K562 (cell line): ENCODE measurements around the gene ZDHHC20. TPM values are rescaled to one million over a fixed set of nuclear protein-coding genes. Genes with fewer than 3 reads are reported as not detected.

ENCODE experiments used
- ATAC-seq: fragments of 200-7000 bp; cut with Tn5 transposase; 3 replicates; pipeline ENCODE4 v1.9.1; 2020; ENCODE audit warnings: moderate library complexity
- BruUV-seq: library from RNA; stranded (reverse); fragments of 400-500 nt; replicated peaks from 2 replicates; lab custom pipeline; 2021; lab: Mats Ljungman, UMichigan
- CTCF ChIA-PET: fragments of 300-600 bp; formaldehyde crosslinking; extraction: SDS; loops from one replicate; lab custom pipeline; 2021; ENCODE audit warnings: low intra/inter-chr PET ratio; lab: Yijun Ruan, JAX
- POLR2A ChIA-PET: fragments of 300-600, 350-650 bp; sonication (Branson Sonifier 250); formaldehyde crosslinking; extraction: SDS; loops from one replicate; lab custom pipeline; 2021; ENCODE audit warnings: antibody characterized with exemption, inconsistent platforms; lab: Yijun Ruan, JAX
- DNase-seq, 4 experiments: peaks; one replicate each; pipeline versions ENCODE4 v3.0.0 to v3.0.0-alpha.2; 2011 to 2018; ENCODE audit warnings: low spot score in 3 of 4, mixed read lengths in 3 of 4; ENCODE audit errors: extremely low read depth in 1 of 4
- FAIRE-seq: peaks from 2 replicates; lab custom pipeline; 2011; peaks lifted over from hg19 to GRCh38; lab: Jason Lieb, UNC
- H2AFZ ChIP-seq: 2 replicates; pipeline ENCODE4 v1.6.0; 2011; ENCODE audit warnings: low read depth, low read length, control low read depth, inconsistent platforms
- H3K27ac ChIP-seq: fragments of 200-600 bp; 3 replicates; pipeline ENCODE4 v1.8.0; 2011; ENCODE audit warnings: low read depth, mild to moderate bottlenecking, control low read depth, inconsistent platforms, low read length, moderate library complexity, mixed read lengths; ENCODE audit errors: extremely low read depth
- H3K27me3 ChIP-seq, 2 experiments: fragments of 300-600 bp in 1 of 2; 2 replicates in 1 of 2; 3 replicates in 1 of 2; pipeline versions ENCODE4 v1.6.0 to v1.8.0; 2011; ENCODE audit warnings: inconsistent platforms in 2 of 2, low read length in 2 of 2, mild to moderate bottlenecking in 1 of 2, mixed read lengths in 1 of 2, moderate library complexity in 1 of 2; ENCODE audit not compliant: control insufficient read depth in 2 of 2, insufficient read depth in 2 of 2
- H3K36me3 ChIP-seq: fragments of 300-600 bp; 3 replicates; pipeline ENCODE4 v1.8.0; 2011; ENCODE audit warnings: mild to moderate bottlenecking, low read length, inconsistent platforms; ENCODE audit not compliant: control insufficient read depth, insufficient read depth
- H3K4me1 ChIP-seq, 2 experiments: fragments of 200-600 bp in 1 of 2; replicated peaks in 1 of 2; 2 replicates in 1 of 2; 3 replicates in 1 of 2; pipeline versions ENCODE4 v1.5.1 to v1.8.0; 2011; ENCODE audit warnings: inconsistent platforms in 2 of 2, low read length in 2 of 2, mild to moderate bottlenecking in 1 of 2, mixed read lengths in 1 of 2, moderate library complexity in 1 of 2; ENCODE audit not compliant: control insufficient read depth in 2 of 2, insufficient read depth in 2 of 2
- H3K4me2 ChIP-seq: 2 replicates; pipeline ENCODE4 v1.6.1; 2011; ENCODE audit warnings: low read length, control low read depth, inconsistent platforms, mixed read lengths; ENCODE audit not compliant: insufficient read depth
- H3K4me3 ChIP-seq: fragments of 200-600 bp; sonication (generic), shearing (Covaris generic); 2 replicates; pipeline ENCODE4 v1.5.1; 2016; ENCODE audit warnings: control low read depth, inconsistent platforms
- H3K79me2 ChIP-seq: fragments of 200-600 bp; 3 replicates; pipeline ENCODE4 v1.8.0; 2011; ENCODE audit warnings: low read length, inconsistent platforms; ENCODE audit not compliant: control insufficient read depth, insufficient read depth
- H3K9ac ChIP-seq, 2 experiments: 2 replicates each; pipeline versions ENCODE4 v1.6.0 to v1.6.1; 2011; ENCODE audit warnings: low read depth in 2 of 2, low read length in 2 of 2, control low read depth in 1 of 2, inconsistent platforms in 1 of 2, mild to moderate bottlenecking in 1 of 2, mixed read lengths in 1 of 2; ENCODE audit not compliant: insufficient read depth in 1 of 2
- H3K9me1 ChIP-seq: one replicate; pipeline ENCODE4 v1.6.0; 2011; ENCODE audit warnings: inconsistent platforms, mild to moderate bottlenecking, low read length, moderate library complexity; ENCODE audit not compliant: control insufficient read depth, insufficient read depth
- H3K9me3 ChIP-seq: replicated peaks from 2 replicates; pipeline ENCODE4 v1.5.1; 2011; ENCODE audit warnings: low read depth, low read length, inconsistent platforms; ENCODE audit not compliant: control insufficient read depth, insufficient read depth
- H4K20me1 ChIP-seq: replicated peaks from 2 replicates; pipeline ENCODE4 v1.6.1; 2011; ENCODE audit warnings: low read length, inconsistent platforms, mixed read lengths; ENCODE audit not compliant: control insufficient read depth, insufficient read depth
- BMI1 ChIP-seq: fragments of 150-350 bp; IDR thresholded peaks from 2 replicates; pipeline ENCODE4 v1.6.1; 2014; ENCODE audit warnings: low read length
- CEBPG ChIP-seq, 3 experiments: fragments of 200-800 bp in 1 of 3; sonication (Bioruptor generic) in 1 of 3; sonication (generic) in 1 of 3; formaldehyde crosslinking in 1 of 3; IDR thresholded peaks in 2 of 3; conservative IDR thresholded peaks in 1 of 3; 2 replicates each; pipeline versions ENCODE4 v1.6.1 to v1.8.0; 2016 to 2022; ENCODE audit warnings: missing compliant biosample characterization in 2 of 3, missing genetic modification characterization in 2 of 3, mild to moderate bottlenecking in 1 of 3, missing genetic modification reagents in 1 of 3
- ETV1 ChIP-seq: fragments of 450-650 bp; conservative IDR thresholded peaks from 2 replicates; pipeline ENCODE4 v1.6.1; 2016; ENCODE audit warnings: missing genetic modification characterization, control low read depth, low read depth, missing compliant biosample characterization
- PHTF2 ChIP-seq: fragments of 250-450 bp; sonication (Bioruptor Pico); IDR thresholded peaks from 2 replicates; pipeline ENCODE4 v1.5.0; 2021; ENCODE audit warnings: mild to moderate bottlenecking
- POLR2A ChIP-seq: fragments of 450-650 bp; conservative IDR thresholded peaks from 2 replicates; pipeline ENCODE4 v1.6.1; 2016
- SIN3A ChIP-seq, 2 experiments: fragments of 150-350 bp in 1 of 2; IDR thresholded peaks; 2 replicates each; pipeline ENCODE4 v1.6.1; 2011 to 2016; ENCODE audit warnings: borderline replicate concordance in 2 of 2, low read depth in 2 of 2, low read length in 2 of 2, mild to moderate bottlenecking in 2 of 2, moderate library complexity in 2 of 2; ENCODE audit not compliant: control insufficient read depth in 1 of 2
- TAF1 ChIP-seq: IDR thresholded peaks from 2 replicates; pipeline ENCODE4 v1.6.1; 2011; ENCODE audit warnings: mild to moderate bottlenecking, low read length, moderate library complexity; ENCODE audit not compliant: insufficient read depth, control insufficient read depth, severe bottlenecking; ENCODE audit errors: extremely low read depth
- TCF3 ChIP-seq: sonication (generic); formaldehyde crosslinking; IDR thresholded peaks from 2 replicates; pipeline ENCODE4 v1.4.0; 2020; ENCODE audit warnings: mild to moderate bottlenecking, missing genetic modification reagents
- U2AF2 ChIP-seq: fragments of 200-400 bp; formaldehyde crosslinking; optimal IDR thresholded peaks from 2 replicates; pipeline ENCODE3; 2017; ENCODE audit warnings: low read depth, mild to moderate bottlenecking, low read length
- WGBS: fragments of 100-300 bp; shearing (Covaris generic); methylation state at CpG from one replicate; pipeline ENCODE4 v1.1.6; 2016; ENCODE audit warnings: low coverage, mixed read lengths; ENCODE audit not compliant: insufficient coverage; ENCODE audit errors: missing lambda C conversion rate; 5-methylcytosine and 5-hydroxymethylcytosine counted together
- in situ Hi-C: fragments of 300-500 bp; cut with MboI; formaldehyde crosslinking; loops from 4 replicates; pipeline ENCODE4 v1.15.0; 2018; ENCODE audit warnings: inconsistent platforms, mixed read lengths
- intact Hi-C: fragments of 100-400 bp; cut with micrococcal nuclease; formaldehyde crosslinking; loops from 2 replicates; pipeline ENCODE4 v1.14.2; 2022
- polyA plus RNA-seq, 8 experiments: library from polyadenylated mRNA; depleted of rRNA in 4 of 8; stranded (reverse) in 5 of 8; unstranded in 3 of 8; fragments of >200 nt; fragmentation: Nextera tagmentation in 2 of 8; fragmentation: Illumina TruSeq in 1 of 8; extraction: Ambion mirVana in 2 of 8; extraction: Trizol in 1 of 8; gene quantifications; 2 replicates each; pipeline versions ENCODE4 v1.2.1 to v1.2.3, GENCODE V29; 2011 to 2014; ENCODE audit warnings: inconsistent platforms in 1 of 8, missing spikeins in 1 of 8
- total RNA-seq, 7 experiments: library from RNA; depleted of rRNA in 6 of 7; stranded (reverse); fragments of >200 nt in 6 of 7; fragmentation: Illumina TruSeq in 2 of 7; extraction: Trizol in 2 of 7; gene quantifications; 2 replicates each; pipeline versions ENCODE4 v1.2.1 to v1.2.3, GENCODE V29; 2011 to 2021; ENCODE audit warnings: low replicate concordance in 1 of 7
- TF ChIP-seq, protein P1 (sequence below), 2 experiments: fragments of 450-650 bp in 1 of 2; IDR thresholded peaks; 2 replicates each; pipeline ENCODE4 v1.6.1; 2011 to 2017; ENCODE audit warnings: low read depth in 2 of 2, antibody characterized with exemption in 1 of 2, borderline replicate concordance in 1 of 2, low read length in 1 of 2, mild to moderate bottlenecking in 1 of 2, mixed read lengths in 1 of 2; ENCODE audit not compliant: control insufficient read depth in 1 of 2
- TF ChIP-seq, protein P2 (sequence below): sonication (generic); formaldehyde crosslinking; IDR thresholded peaks from 2 replicates; pipeline ENCODE4 v1.8.0; 2023; ENCODE audit warnings: mild to moderate bottlenecking, missing genetic modification reagents

The ZDHHC20 gene
- total and polyA plus RNA-seq, 9 of the 15 experiments (the other 6 are each of a cell fraction or from before 2014, with no cell fraction given): 2.7 to 20.9 (median 15.8) TPM

DNA sequence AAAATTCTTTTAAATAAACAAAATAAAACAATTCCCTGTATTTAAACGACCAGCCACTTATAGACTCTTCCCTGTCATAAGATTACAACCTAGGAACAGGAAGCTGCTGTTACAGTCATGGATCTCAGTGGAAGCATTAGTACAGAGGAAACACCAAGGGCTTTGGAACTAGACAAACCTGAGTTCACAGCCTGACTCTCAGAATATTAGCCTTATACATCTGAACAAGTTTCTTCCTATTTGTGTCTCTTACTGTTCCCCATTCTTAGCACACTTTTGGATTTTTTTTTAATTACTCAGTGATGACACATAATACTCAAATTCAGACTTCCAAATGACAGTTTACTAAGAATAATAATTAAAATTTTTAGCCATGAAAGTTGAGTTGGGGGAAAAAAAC lies 46.1 kb downstream of the ZDHHC20 start:
- TF ChIP-seq, protein P1, sequence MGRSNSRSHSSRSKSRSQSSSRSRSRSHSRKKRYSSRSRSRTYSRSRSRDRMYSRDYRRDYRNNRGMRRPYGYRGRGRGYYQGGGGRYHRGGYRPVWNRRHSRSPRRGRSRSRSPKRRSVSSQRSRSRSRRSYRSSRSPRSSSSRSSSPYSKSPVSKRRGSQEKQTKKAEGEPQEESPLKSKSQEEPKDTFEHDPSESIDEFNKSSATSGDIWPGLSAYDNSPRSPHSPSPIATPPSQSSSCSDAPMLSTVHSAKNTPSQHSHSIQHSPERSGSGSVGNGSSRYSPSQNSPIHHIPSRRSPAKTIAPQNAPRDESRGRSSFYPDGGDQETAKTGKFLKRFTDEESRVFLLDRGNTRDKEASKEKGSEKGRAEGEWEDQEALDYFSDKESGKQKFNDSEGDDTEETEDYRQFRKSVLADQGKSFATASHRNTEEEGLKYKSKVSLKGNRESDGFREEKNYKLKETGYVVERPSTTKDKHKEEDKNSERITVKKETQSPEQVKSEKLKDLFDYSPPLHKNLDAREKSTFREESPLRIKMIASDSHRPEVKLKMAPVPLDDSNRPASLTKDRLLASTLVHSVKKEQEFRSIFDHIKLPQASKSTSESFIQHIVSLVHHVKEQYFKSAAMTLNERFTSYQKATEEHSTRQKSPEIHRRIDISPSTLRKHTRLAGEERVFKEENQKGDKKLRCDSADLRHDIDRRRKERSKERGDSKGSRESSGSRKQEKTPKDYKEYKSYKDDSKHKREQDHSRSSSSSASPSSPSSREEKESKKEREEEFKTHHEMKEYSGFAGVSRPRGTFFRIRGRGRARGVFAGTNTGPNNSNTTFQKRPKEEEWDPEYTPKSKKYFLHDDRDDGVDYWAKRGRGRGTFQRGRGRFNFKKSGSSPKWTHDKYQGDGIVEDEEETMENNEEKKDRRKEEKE (IDR thresholded peaks at IDR 0.05; ENCODE audit: borderline replicate concordance in 1 of 2, control insufficient read depth in 1 of 2, low read depth in 2 of 2, low read length in 1 of 2): no peak
- TF ChIP-seq BMI1: no peak
- no peak for TF ChIP-seq CEBPG (CRISPR knock-in tag; IDR thresholded peaks at IDR 0.05)
- no peak for TF ChIP-seq CEBPG (tag; conservative IDR thresholded peaks at IDR 0.05 in 1 of 2, IDR thresholded peaks at IDR 0.05 in 1 of 2)
- no peak for TF ChIP-seq TCF3 (CRISPR knock-in tag)
- TF ChIP-seq ETV1: no peak
- TF ChIP-seq POLR2A: no peak
- no peak for TF ChIP-seq TAF1
- no peak for TF ChIP-seq U2AF2
- TF ChIP-seq, protein P2, sequence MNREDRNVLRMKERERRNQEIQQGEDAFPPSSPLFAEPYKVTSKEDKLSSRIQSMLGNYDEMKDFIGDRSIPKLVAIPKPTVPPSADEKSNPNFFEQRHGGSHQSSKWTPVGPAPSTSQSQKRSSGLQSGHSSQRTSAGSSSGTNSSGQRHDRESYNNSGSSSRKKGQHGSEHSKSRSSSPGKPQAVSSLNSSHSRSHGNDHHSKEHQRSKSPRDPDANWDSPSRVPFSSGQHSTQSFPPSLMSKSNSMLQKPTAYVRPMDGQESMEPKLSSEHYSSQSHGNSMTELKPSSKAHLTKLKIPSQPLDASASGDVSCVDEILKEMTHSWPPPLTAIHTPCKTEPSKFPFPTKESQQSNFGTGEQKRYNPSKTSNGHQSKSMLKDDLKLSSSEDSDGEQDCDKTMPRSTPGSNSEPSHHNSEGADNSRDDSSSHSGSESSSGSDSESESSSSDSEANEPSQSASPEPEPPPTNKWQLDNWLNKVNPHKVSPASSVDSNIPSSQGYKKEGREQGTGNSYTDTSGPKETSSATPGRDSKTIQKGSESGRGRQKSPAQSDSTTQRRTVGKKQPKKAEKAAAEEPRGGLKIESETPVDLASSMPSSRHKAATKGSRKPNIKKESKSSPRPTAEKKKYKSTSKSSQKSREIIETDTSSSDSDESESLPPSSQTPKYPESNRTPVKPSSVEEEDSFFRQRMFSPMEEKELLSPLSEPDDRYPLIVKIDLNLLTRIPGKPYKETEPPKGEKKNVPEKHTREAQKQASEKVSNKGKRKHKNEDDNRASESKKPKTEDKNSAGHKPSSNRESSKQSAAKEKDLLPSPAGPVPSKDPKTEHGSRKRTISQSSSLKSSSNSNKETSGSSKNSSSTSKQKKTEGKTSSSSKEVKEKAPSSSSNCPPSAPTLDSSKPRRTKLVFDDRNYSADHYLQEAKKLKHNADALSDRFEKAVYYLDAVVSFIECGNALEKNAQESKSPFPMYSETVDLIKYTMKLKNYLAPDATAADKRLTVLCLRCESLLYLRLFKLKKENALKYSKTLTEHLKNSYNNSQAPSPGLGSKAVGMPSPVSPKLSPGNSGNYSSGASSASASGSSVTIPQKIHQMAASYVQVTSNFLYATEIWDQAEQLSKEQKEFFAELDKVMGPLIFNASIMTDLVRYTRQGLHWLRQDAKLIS (CRISPR knock-in tag): no peak
- TF ChIP-seq SIN3A (IDR thresholded peaks at IDR 0.05; ENCODE audit: borderline replicate concordance in 2 of 2, control insufficient read depth in 1 of 2, low read depth in 2 of 2, low read length in 2 of 2): no peak
- TF ChIP-seq PHTF2 (CRISPR knock-in tag): no peak
- no peak for DNase-seq
- no TSS peak for BruUV-seq
- no peaks in the 10 kb centered on the region for H3K79me2 ChIP-seq
- H3K9me1 ChIP-seq: no peaks in the 10 kb centered on the region
- H3K36me3 ChIP-seq: peaks cover 10% of the 10 kb centered on the region; the same call in 1 of the 3 replicates
- intact Hi-C loops: no loop called here
- no peak overlapping the region for H3K4me2 ChIP-seq
- FAIRE-seq: no peak
- POLR2A ChIA-PET: interaction anchor here (0.7 kb wide), 1 partner anchor 690 kb away, joined by 4 read pairs; no protein-coding TSS in a partner anchor
- ATAC-seq: no peak
- H3K9me3 ChIP-seq: no peaks in the 10 kb centered on the region
- no peak overlapping the region for H3K4me3 ChIP-seq
- H3K4me1 ChIP-seq: no peaks in the 10 kb centered on the region
- H4K20me1 ChIP-seq: no peaks in the 10 kb centered on the region
- H3K27me3 ChIP-seq: no peaks in the 10 kb centered on the region
- H2AFZ ChIP-seq: no peak overlapping the region
- 17% methylated on average over 1 of the region's 1 CpG for WGBS
- in situ Hi-C loops: no loop called here
- no peak overlapping the region for H3K27ac ChIP-seq
- CTCF ChIA-PET: no interaction called here
- no peak overlapping the region for H3K9ac ChIP-seq
